ENCODE measurements around the gene DDA1. TPM values are rescaled to one million over a fixed set of nuclear protein-coding genes. Genes with fewer than 3 reads are reported as not detected.

Gene DDA1
- 10 to 100 TPM; 29.7 to 33.6 (median 30.8) TPM for total RNA-seq
- 92.5 TPM for polyA plus RNA-seq
- long read RNA-seq, donor 1, full-length matches to known transcripts, result 27 of 36 reads
- long read RNA-seq, donor 1, partial matches to known transcripts, result 0 of 36 reads
- long read RNA-seq, donor 1, other reads (novel, unspliced or antisense), result 9 of 36 reads
- long read RNA-seq, donor 2, full-length matches to known transcripts, result 12 of 16 reads
- long read RNA-seq, donor 2, partial matches to known transcripts, result 0 of 16 reads
- long read RNA-seq, donor 2, other reads (novel, unspliced or antisense), result 4 of 16 reads
- long read RNA-seq, donor 3, full-length matches to known transcripts, result 12 of 25 reads
- long read RNA-seq, donor 3, partial matches to known transcripts, result 0 of 25 reads
- long read RNA-seq, donor 3, other reads (novel, unspliced or antisense), result 13 of 25 reads
- long read RNA-seq, donor 4, full-length matches to known transcripts, result 17 of 22 reads
- long read RNA-seq, donor 4, partial matches to known transcripts, result 0 of 22 reads
- long read RNA-seq, donor 4, other reads (novel, unspliced or antisense), result 5 of 22 reads

GRCh38 chr19:17309198-17309964 is at the start of gene DDA1:
TSS of gene DDA1 (plus strand) at chr19:17309563. CDS start at chr19:17309655, 92 bp downstream.
- H3K27me3 ChIP-seq (ENCODE audit: control insufficient read depth, insufficient read depth), result no peaks in the 10 kb centered on the region
- no peaks in the 10 kb centered on the region for H3K4me1 ChIP-seq (ENCODE audit: control insufficient read depth, insufficient read depth, low read length)
- no peak within 1 kb of the TSS for H3K27ac ChIP-seq (ENCODE audit: low read length)
- peak within 1 kb of the TSS; percentile 77 for H3K4me3 ChIP-seq (ENCODE audit: low read length)
- H3K9me3 ChIP-seq (ENCODE audit: control insufficient read depth, low read length), result no peaks in the 10 kb centered on the region
- peak; percentile 94 for ATAC-seq
- intact Hi-C loops (cut with DNase I), result no loop called here
- peak; percentile 99 to 100 (median 100) for DNase-seq
- WGBS, result under 1% methylated on average over 46 of the region's 46 CpGs

GRCh38 chr19:17259934-17260333 is 49.4 kb upstream of the DDA1 start:
- no peak overlapping the region for H3K27ac ChIP-seq (ENCODE audit: low read length)
- ATAC-seq (no peak), DNase-seq (peak in 1 of 3 donors; percentile 10)
- 53% methylated on average over 1 of the region's 1 CpG for WGBS
- H3K4me1 ChIP-seq (ENCODE audit: control insufficient read depth, insufficient read depth, low read length), result no peaks in the 10 kb centered on the region
- H3K4me3 ChIP-seq (ENCODE audit: low read length), result no peak overlapping the region
- intact Hi-C loops (cut with DNase I), result no loop called here
- H3K9me3 ChIP-seq (ENCODE audit: control insufficient read depth, low read length), result no peaks in the 10 kb centered on the region
- no peaks in the 10 kb centered on the region for H3K27me3 ChIP-seq (ENCODE audit: control insufficient read depth, insufficient read depth)

GRCh38 chr19:17260842-17261325 is 48.5 kb upstream of the DDA1 start:
- Histone ChIP-seq H3K4me3 (ENCODE audit: low read length) (no peak overlapping the region), H3K4me1 (ENCODE audit: control insufficient read depth, insufficient read depth, low read length) (no peaks in the 10 kb centered on the region), H3K27me3 (ENCODE audit: control insufficient read depth, insufficient read depth) (no peaks in the 10 kb centered on the region), H3K27ac (ENCODE audit: low read length) (no peak overlapping the region), H3K9me3 (ENCODE audit: control insufficient read depth, low read length) (no peaks in the 10 kb centered on the region)
- WGBS, result 25% methylated on average over 15 of the region's 15 CpGs
- DNase-seq (peak; percentile 80 to 91 (median 89)), ATAC-seq (peak; percentile 74 to 81)
- intact Hi-C loops (cut with DNase I), result no loop called here

GRCh38 chr19:17262557-17262956 is 46.8 kb upstream of the DDA1 start:
- no peaks in the 10 kb centered on the region for H3K9me3 ChIP-seq (ENCODE audit: control insufficient read depth, low read length)
- 49% methylated on average over 16 of the region's 16 CpGs for WGBS
- DNase-seq, result peak in 1 of 3 donors; percentile 45
- H3K27ac ChIP-seq (ENCODE audit: low read length), result no peak overlapping the region
- H3K4me1 ChIP-seq (ENCODE audit: control insufficient read depth, insufficient read depth, low read length), result no peaks in the 10 kb centered on the region
- intact Hi-C loops (cut with DNase I), result no loop called here
- no peak for ATAC-seq
- H3K4me3 ChIP-seq (ENCODE audit: low read length), result peak overlapping the region; percentile 22
- H3K27me3 ChIP-seq (ENCODE audit: control insufficient read depth, insufficient read depth), result no peaks in the 10 kb centered on the region

- 65% methylated on average over 23 of the region's 23 CpGs for WGBS
- ATAC-seq (no peak), DNase-seq (peak in 1 of 3 donors; percentile 46)
- H3K4me3 ChIP-seq (ENCODE audit: low read length), result peak overlapping the region; percentile 53
- peak overlapping the region; percentile 86 for H3K27ac ChIP-seq (ENCODE audit: low read length)
- intact Hi-C loops (cut with DNase I), result no loop called here
- H3K9me3 ChIP-seq (ENCODE audit: control insufficient read depth, low read length), result no peaks in the 10 kb centered on the region
- H3K4me1 ChIP-seq (ENCODE audit: control insufficient read depth, insufficient read depth, low read length), result peaks cover 4% of the 10 kb centered on the region
- no peaks in the 10 kb centered on the region for H3K27me3 ChIP-seq (ENCODE audit: control insufficient read depth, insufficient read depth)
Measured at GRCh38 chr19:17263712-17264640, 45.4 kb upstream of the DDA1 start.

- Histone ChIP-seq H3K27me3 (ENCODE audit: control insufficient read depth, insufficient read depth) (no peaks in the 10 kb centered on the region), H3K27ac (ENCODE audit: low read length) (peak within 1 kb of the TSS; percentile 86), H3K9me3 (ENCODE audit: control insufficient read depth, low read length) (no peaks in the 10 kb centered on the region), H3K4me1 (ENCODE audit: control insufficient read depth, insufficient read depth, low read length) (peaks cover 4% of the 10 kb centered on the region), H3K4me3 (ENCODE audit: low read length) (peak within 1 kb of the TSS; percentile 53)
- DNase-seq (peak; percentile 64 to 81 (median 78)), ATAC-seq (peak; percentile 10 to 48)
- WGBS, result 29% methylated on average over 5 of the region's 5 CpGs
- intact Hi-C loops (cut with DNase I), result no loop called here
Measured at GRCh38 chr19:17264641-17264979, 44.8 kb upstream of the DDA1 start, which contains the start of gene USHBP1. TSS of gene USHBP1 (minus strand) at chr19:17264745. CDS start at chr19:17264299, 446 bp downstream.

GRCh38 chr19:17266026-17266425 is 43.3 kb upstream of the DDA1 start:
- DNase-seq (no peak), ATAC-seq (no peak)
- Histone ChIP-seq H3K27ac (ENCODE audit: low read length) (no peak overlapping the region), H3K27me3 (ENCODE audit: control insufficient read depth, insufficient read depth) (no peaks in the 10 kb centered on the region), H3K4me1 (ENCODE audit: control insufficient read depth, insufficient read depth, low read length) (peaks cover 4% of the 10 kb centered on the region), H3K9me3 (ENCODE audit: control insufficient read depth, low read length) (no peaks in the 10 kb centered on the region), H3K4me3 (ENCODE audit: low read length) (no peak overlapping the region)
- WGBS, result 93% methylated on average over 7 of the region's 7 CpGs
- intact Hi-C loops (cut with DNase I), result no loop called here

- WGBS, result 72% methylated on average over 12 of the region's 12 CpGs
- intact Hi-C loops (cut with DNase I), result no loop called here
- ATAC-seq (no peak), DNase-seq (no peak)
- no peaks in the 10 kb centered on the region for H3K9me3 ChIP-seq (ENCODE audit: control insufficient read depth, low read length)
- no peak overlapping the region for H3K27ac ChIP-seq (ENCODE audit: low read length)
- no peak overlapping the region for H3K4me3 ChIP-seq (ENCODE audit: low read length)
- peaks cover 4% of the 10 kb centered on the region for H3K4me1 ChIP-seq (ENCODE audit: control insufficient read depth, insufficient read depth, low read length)
- no peaks in the 10 kb centered on the region for H3K27me3 ChIP-seq (ENCODE audit: control insufficient read depth, insufficient read depth)
Measured at GRCh38 chr19:17266589-17266974, 42.8 kb upstream of the DDA1 start.

- no peaks in the 10 kb centered on the region for H3K27me3 ChIP-seq (ENCODE audit: control insufficient read depth, insufficient read depth)
- H3K4me3 ChIP-seq (ENCODE audit: low read length), result peak within 1 kb of the TSS; percentile 93
- ATAC-seq, result peak; percentile 97
- intact Hi-C loops (cut with DNase I), result no loop called here
- WGBS, result under 1% methylated on average over 27 of the region's 27 CpGs
- H3K9me3 ChIP-seq (ENCODE audit: control insufficient read depth, low read length), result no peaks in the 10 kb centered on the region
- H3K4me1 ChIP-seq (ENCODE audit: control insufficient read depth, insufficient read depth, low read length), result peaks cover 4% of the 10 kb centered on the region
- peak; percentile 94 to 97 (median 95) for DNase-seq
- H3K27ac ChIP-seq (ENCODE audit: low read length), result peak within 1 kb of the TSS; percentile 65
Measured at GRCh38 chr19:17266975-17267788, 42.2 kb upstream of the DDA1 start, which contains the start of gene BABAM1. TSS of gene BABAM1 (plus strand) at chr19:17267443. CDS start at chr19:17268807, 1,364 bp downstream.

All from right cardiac atrium (tissue), 5 donors.